Measurements from ENCODE around the gene UBE2E1.

The UBE2E1 gene

GRCh38 chr3:23835087-23835486 is 29.3 kb downstream of the UBE2E1 start:
- no peak for TF ChIP-seq CTCF (IDR thresholded peaks at IDR 0.05; ENCODE audit: low read depth, low read length)
- no peak for DNase-seq (ENCODE audit: extremely low read depth, low read depth)

GRCh38 chr3:23835802-23836201 is 30.0 kb downstream of the UBE2E1 start:
- DNase-seq (ENCODE audit: extremely low read depth, low read depth) = no peak
- no peak for TF ChIP-seq CTCF (IDR thresholded peaks at IDR 0.05; ENCODE audit: low read depth, low read length)

- TF ChIP-seq CTCF (IDR thresholded peaks at IDR 0.05; ENCODE audit: low read depth, low read length) = no peak
- DNase-seq (ENCODE audit: extremely low read depth, low read depth) = no peak
Observed at GRCh38 chr3:23836536-23837230, 30.9 kb downstream of the UBE2E1 start.

- no peak for DNase-seq (ENCODE audit: extremely low read depth, low read depth)
- TF ChIP-seq CTCF (IDR thresholded peaks at IDR 0.05; ENCODE audit: low read depth, low read length) = no peak
Observed at GRCh38 chr3:23837286-23837685, 31.5 kb downstream of the UBE2E1 start.

GRCh38 chr3:23837691-23838090 is 31.9 kb downstream of the UBE2E1 start:
- no peak for TF ChIP-seq CTCF (IDR thresholded peaks at IDR 0.05; ENCODE audit: low read depth, low read length)
- no peak for DNase-seq (ENCODE audit: extremely low read depth, low read depth)

- no peak for DNase-seq (ENCODE audit: extremely low read depth, low read depth)
- no peak for TF ChIP-seq CTCF (IDR thresholded peaks at IDR 0.05; ENCODE audit: low read depth, low read length)
Observed at GRCh38 chr3:23840521-23840920, 34.8 kb downstream of the UBE2E1 start.

GRCh38 chr3:23843869-23844268 is 38.1 kb downstream of the UBE2E1 start:
- no peak for TF ChIP-seq CTCF (IDR thresholded peaks at IDR 0.05; ENCODE audit: low read depth, low read length)
- no peak for DNase-seq (ENCODE audit: extremely low read depth, low read depth)

Data from AG09319 (cell line).